ENCODE measurements around the gene SH3TC1.

Gene SH3TC1

DNA sequence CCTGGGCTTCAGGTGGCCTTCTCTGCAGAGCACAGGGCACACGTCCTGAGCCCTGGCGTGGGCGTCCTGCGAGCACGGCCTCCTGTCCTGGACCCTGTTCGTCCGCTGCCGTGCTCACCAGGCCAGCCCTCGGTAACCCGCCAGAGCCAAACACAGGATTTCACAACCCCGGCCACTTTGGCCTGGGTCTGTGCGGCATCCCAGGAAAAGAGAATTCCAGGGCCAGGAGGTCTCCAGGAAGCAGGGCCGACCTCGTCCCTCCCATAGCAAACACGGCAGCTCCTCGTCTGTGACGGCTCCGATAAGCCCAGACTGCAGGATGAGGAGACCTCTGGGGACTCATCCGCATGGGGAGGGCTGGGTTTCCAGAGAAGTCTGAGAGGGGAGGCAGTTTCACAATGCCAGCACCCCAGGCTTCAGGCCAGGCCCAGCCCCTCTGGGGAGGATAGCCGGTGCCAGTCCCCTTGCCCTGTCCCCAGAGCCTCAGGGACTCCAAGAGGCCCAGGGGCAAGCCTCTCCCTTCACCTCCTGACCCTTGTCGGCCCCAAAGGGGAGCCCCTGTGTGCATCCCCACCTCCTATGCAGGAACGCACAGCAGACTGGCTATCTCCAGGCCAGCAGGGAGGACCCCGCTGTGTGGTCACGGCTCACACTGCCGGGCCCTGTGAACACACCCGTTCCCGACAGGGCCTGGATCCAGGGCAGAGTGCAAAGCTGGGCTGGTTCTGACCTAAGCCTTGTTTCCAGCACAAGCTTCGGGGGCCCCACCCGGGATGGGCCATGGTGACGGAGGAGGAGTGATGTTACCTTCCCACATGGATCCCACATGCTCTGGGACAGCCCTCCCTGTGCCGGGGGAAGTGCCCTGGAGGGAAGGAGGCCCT is 48.2 kb downstream of the SH3TC1 start:
- DNase-seq = no peak

DNA sequence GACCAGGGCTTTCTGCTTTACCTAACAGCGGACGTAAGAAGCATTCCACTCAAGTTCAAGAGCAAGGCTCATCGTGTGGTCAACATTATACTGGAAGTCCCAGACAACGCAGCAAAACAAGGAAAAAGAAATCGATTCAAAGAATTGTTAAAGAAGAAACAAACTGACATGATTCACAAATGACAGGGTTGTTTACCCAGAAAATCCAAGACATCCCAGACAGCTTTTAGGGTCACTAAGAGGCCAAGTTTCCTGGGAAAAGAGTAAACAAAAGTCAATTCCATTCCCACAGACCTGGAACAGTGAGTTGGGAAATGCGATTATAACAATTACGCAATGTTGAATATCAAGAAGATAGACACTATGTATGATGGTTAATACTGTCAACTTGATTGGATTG is 49.0 kb downstream of the SH3TC1 start:
- no peak for DNase-seq

DNA sequence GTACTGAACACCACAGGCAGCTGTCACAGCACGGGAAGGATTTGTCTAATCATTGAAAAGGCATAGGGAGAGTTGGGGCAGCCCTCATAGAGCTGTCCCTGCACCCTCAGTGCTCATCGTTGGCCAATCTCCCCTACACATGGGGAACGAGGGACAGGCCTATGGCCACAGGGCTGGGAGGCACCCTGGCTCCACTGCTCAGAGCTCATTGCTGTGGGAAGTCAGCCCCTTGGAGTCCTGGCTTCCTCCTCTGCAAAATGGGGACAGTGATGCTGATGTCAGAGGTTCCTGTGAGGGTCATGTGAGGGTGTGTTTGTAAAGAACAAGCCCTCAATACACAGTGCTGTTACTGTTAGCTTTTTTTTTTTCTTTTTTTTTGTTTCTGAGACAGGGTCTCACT is 51.1 kb downstream of the SH3TC1 start:
- no peak for DNase-seq

DNA sequence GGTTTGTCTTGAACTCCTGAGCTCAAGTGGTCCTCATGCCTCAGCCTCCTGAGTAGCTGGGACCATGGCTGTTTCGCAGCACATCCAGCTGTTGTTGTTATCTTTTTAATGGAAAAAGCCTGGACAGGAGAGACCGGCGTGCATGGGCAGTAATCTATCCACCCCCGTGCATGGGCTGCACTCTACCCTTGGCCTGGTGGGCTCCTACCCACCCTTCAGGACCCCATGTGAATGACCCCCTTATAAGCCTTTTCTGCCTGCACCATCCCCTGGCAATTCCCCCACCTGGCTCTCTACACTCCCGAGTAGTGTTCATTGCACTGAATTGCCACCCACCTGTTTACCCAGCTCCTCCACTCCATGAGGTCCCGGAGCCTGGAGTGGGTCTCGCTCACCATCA is 51.5 kb downstream of the SH3TC1 start:
- DNase-seq = no peak

DNA sequence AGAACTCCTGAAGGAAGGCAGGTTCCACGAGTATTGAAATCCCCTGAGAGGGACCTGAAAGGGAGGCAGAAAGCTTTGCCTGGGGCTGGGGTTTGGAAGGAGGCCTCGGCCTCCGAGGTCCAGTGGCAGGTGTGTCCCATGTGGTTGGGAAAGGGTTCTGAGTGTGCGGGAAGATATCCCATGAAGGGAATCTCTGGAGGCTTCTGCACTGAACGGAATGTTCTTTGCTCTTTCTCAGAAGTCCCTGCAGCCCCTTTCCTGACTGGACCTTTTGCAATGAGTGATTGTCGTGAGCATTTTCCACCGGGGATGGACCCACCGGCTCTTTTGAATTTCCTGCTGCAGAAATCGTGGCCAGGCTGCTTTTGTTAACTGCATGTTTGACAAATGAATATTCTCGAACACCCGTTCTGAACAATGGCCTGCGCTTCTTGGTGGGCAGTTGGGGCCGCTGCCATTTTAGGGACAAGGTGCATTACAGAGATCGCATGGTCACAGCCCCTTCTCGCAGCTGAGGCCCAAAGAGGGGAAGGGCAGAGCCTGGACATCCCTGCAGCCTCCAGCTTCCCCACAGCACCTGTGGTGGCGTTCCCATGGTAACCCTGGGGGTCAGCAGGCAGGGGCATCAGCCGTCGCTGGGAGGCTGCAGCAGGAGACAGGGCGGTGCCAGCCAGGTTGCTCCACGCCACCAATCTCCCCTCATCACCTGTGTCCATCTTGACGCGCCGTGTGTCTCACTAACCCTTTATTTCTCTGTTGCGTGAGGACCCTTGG is 52.2 kb downstream of the SH3TC1 start:
- DNase-seq = no peak

DNA sequence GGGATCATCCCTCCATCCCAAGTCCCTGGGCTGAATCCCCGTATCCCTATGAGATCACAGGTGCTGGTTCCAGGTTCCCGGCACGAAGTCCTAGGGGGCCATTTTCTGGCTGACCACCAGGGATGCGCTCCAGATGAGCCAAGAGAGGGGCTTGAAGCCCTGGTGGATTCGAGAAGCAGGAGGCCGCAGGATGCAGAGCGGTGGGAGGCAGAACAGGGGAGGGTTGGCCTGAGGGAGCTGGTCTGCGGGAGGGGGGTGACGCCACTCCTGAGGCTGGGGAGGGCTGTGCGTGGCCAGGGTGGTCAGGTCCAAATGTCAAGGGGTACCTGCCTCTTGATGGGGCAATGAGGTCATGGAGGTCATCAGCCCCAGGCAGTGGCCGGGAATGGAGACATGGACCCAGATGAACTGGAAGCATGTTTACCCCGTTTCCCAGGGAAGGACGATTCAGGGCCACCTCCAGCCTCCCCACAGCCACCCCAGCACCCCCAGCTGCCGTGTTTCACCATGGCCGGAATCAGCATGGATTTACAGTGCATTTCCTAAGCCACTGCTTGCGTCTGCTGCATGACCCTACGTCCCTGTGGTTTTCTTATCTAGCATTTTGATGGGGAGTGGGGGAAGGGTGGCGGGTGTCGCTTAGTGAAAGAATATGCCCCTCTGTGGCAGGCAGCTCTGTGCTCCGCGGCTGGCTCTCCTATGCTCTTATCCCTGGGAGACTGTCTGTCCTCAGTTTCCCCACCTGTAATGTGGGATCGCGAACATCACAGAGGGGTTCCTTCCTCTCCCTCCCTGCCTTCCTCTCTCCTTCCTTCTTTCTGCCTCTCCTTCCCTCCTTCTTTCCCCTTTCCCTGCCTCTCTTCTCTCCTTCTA is 53.4 kb downstream of the SH3TC1 start:
- DNase-seq = no peak

DNA sequence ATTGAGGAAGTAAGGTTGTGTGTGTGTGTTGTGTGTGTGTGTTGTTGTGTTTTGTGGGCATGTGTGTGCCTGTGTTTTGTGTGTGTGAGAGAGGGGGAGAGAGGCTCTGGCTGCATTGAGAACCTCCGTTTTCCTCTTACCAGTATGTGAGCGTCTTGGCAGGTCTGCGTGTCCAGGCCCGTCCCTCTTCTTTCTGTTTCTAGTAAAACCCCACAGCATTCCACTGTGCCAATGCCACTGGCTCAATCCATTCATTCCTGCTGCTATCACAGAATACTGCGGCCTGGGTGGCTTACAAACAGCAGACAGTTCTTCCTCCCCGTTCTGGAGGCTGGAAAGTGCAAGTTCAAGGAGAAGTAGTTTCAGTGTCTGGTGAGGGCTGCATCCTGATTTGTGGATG is 55.0 kb downstream of the SH3TC1 start:
- no peak for DNase-seq

DNA sequence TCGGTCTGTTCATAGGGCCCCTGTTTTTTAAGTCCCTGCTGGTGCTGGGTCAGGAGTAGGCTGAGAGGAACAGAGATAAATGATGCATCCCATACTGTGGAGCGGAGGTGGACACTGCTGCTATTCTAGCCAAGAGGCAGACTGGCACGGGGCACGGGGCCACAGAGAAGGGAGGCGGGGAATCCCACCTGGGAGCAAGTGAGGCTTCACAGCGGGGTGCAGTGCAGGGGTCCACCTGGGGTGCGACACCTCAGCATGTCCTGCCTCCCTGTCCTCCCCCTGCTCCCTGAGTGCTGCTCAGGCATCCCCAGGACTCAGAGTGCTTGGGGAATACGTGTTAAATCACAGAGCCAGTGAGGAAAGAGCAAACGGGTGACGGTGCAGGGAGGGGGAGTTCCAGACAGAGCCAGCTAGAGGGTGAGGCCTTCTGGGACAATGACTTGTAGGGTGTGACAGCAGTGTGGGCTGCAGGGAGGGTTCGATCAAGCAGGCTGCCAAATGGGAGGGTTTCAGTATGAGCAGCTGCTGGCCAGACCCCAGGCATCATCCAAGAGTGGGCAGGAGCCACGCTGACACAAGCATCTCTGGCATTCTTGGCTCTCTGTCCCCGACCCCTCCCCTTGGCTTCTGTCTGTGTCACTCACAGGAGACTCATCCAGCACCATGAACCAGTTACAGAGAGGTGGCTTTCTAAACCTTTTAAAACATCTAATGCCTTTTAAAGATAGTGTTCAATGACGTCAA is 56.8 kb downstream of the SH3TC1 start:
- no peak for DNase-seq

DNA sequence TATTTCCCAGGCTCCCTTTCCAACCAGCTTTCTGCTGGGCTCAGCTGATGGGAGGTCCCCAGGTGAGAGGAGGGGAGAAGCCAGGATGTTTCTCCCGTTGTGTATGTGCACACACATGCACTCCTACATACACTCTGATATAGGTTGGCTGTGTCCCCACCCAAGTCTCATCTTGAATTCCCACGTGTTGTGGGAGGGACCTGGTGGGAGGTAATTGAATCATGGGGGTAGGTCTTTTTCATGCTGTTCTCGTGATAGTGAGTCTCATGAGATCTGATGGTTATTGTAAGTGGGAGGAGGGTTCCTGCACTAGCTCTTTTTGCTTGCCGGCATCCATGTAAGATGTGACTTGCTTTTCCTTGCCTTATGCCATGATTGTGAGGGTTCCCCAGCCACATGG is 58.8 kb downstream of the SH3TC1 start:
- DNase-seq = no peak

DNA sequence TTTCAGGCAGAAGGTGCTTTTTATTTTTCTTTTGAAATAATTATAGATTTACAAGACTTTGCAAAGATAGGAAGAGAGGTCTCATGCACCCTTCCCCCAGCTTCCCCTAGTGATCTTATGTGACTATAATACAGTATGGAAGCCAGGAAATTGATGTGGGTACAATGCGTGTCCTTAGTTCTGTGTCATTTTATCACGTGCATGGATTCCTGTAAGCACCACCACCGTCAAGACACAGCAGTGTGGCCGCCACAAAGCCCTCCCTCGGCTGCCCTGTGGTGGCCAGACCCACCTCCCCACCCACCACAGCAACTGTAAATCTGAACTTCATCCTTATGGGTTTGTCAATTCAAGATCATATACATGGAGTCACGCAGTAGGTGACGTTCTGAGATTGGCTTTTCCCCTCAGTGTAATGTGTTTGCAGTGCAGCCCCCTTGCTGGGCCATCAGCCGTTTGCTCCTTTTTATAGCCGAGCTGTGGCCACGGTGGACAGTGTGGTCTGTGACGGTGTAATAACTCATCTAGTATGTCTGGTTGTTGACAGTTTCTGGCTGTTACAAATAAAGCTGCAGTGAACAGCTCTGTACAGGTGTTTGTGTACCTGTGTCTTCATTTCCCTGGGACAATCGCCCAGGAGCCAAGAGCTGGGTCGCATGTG is 59.6 kb downstream of the SH3TC1 start:
- DNase-seq = no peak

DNA sequence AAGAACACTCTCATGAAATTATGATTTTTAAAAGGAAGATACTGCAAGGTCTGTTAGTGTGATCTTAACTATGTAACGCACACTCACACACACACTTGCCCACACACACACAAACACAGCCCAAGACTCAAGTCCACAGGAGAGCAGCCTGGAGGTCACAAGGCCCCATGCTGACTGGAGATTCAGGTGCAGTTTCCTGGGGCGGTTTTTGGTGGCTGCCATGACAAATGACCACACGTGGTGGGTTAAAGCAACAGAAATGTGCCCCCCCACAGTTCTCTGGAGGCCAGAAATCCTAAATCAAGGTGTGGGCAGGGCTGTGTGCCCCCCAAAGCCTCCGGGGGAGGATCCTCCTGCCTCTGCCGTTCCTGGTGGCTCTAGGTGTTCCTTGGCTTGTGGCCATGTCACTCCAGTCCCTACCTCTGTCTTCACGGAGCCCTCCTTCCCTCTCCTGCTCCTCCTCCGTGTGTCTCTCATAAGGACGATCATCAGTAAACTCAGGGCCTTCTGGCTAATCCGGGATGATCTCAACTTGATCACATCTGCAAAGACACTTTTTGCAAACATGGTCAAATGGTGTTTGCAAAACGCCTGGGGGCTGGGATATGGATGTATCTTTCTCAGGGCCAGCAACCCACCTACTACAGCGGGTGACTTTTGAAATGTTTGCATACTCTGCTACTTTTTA is 60.8 kb downstream of the SH3TC1 start:
- no peak for DNase-seq

DNA sequence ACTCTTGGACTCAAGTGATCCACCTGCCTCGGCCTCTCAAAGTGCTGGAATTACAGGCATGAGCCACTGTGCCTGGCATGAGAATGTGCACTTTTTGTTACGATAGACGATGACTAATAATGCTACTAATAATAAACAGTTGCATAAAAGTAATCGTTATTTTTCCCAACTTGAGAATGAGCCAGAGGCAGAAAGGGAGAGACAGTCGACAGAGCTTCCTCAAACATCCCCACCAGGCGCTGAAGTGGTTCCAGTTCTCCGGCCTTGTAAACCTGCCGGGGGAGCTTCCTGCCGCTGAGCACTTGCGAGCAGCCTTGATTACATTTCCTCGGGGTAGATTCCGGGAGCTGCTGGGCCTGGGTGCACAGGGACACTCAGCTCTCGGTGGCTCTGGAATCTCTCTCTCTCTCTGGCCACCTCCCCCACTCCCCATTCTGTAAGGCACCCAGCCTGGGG is 61.6 kb downstream of the SH3TC1 start:
- no peak for DNase-seq

DNA sequence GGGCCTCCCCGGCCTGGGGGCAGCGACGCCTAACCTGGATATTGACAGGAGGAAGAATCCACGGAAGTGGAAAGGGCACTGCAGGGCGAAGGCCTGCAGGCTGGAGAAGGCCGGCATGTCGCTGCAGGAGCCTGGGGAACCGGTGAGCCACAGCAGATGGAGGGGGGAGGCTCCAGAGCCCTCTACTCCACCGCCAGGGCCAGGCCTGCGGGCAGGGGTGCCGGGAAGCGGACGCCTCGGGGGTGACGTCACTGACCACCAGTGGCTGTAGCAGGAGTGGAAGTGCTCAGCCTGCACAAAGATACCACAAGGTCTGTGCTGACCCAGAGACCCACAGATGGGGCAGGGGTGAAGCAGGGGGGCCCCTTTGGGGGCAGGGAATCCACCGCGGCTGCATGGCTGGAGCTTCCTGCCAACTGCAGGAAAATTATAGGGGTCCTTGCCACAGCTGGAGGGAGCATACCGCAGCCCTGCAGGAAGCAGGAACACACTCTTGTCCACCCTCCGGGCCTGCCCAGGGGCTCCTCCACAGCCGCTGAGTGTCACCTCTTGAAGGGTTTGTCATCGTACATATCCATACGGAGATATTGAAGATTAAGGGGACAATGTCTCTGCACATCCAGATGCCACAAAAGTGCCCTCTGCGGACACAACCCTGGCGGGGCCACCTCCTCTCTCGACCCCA is 62.9 kb downstream of the SH3TC1 start:
- peak; percentile 23 for DNase-seq

DNA sequence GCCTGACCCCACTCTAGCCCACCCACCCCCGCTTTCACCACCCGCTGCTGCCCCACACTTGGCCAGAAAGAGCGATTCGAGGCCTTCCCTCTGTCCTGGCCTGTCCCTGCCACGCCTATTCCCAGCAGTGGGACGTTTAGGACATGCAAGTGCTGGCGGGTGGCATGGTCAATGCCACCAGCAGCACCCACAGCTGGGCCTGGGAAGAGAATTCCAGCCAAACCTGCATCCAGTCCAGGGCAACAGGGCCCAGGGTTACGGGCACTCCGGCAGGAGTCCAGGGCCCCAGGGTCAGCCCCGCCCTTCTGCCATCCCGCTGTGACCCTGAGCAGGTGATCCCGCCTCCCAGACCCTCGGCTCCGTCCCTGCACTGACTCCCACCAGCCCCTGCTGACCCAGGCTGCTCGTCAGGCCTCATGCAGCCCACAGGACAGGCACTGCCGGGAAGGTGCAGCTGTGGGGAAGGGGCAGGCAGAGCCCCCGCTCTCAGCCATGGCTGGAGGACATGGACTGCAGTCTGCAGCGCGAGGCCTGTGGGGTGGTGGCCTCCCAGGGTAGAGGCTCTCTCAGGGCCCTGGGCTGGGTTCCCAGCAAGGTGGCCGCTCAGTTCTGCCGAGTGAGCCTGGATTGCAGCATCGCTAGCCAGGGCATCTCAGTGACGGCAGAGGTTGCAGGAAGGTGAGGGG is 63.7 kb downstream of the SH3TC1 start:
- DNase-seq = no peak

DNA sequence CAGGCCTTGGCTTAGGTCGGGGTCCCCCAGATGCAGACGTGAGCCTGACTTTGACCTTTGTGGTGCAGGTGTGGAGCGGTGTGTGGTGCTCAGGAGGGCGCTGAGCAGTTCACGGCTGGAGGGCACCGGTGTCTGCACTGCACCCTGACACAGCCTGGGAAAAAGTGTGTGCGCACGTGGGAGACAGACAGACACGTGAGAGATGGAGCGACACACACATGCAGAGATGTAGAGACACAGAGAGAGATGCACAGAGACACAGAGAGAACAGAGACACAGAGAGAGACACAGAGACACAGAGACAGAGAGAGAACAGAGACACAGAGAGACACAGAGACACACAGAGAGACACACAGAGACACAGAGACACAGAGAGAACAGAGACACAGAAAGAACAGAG is 64.3 kb downstream of the SH3TC1 start:
- DNase-seq = no peak

DNA sequence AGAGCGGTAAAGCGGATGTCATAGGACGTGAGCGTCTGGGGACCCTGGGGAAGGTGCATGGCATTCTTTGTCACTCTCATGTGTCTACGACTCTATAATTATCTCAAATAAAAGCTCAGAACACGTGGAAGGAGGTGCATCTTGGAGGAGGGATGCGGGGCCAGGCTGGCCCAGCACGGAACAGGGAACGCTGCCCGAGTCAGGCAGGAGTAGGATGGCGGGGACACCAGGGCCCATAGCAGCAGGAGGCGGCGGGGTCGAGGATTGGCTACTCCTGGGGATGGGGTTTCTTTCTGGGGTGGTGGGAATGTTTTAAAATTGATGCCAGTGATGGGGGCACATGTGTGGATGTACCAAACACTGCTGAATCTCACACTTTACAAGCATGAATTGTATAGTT is 65.0 kb downstream of the SH3TC1 start:
- DNase-seq = no peak

DNA sequence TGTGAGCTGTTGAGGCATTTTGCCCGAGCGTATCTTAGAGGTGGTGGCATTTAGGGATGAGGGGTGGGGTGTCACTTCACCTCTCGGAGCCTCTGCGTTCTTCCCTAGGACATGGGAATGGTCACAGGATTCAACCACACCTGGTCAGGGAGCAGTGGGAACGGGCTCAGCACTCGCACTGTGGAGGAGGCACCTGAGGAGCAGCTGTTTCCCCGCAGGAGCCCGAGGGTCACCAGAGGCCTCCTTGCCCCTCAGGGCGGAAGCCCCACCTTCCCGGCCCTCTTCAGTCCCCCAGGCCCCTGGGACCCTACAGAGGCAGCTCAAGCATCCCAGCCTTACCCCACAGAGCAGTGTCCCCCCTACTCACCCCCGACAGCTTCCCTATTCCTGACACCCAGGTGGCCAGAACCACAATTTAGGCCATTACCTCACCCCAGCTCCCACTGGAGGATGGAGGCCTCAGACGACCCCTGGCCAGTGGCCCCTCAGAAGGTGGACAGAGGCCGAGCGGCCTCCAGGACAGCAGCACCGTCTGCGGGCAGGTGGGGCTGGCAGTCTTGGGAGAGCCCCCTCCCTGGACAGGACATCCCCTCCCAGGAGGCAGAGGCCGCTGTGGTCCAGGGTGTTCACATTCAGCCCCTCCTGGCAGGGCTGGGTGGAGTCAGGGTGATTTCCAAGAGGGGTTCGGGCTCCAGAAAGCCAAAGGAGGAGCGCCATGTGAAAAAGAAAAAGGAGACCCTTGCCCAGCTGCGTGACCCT is 66.3 kb downstream of the SH3TC1 start:
- DNase-seq = no peak

DNA sequence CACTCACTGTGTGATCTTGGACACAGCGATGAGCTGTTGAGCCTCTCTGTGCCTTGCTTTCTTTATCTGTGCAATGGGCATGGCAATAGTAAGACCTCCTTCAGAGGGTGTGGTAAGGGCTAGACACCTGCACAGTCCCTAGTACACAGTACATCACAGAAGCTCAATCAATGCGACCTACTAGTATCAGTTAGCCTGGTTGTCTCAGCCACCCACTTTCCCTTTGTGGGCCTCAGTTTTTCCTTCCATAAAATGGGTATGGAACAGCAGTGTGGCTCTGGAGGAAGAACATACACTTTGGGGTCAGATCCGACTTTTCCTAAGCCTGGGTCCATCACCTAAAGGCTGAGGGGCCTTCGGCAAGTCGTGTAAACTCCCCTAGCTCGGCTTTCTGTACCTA is 67.0 kb downstream of the SH3TC1 start:
- no peak for DNase-seq

DNA sequence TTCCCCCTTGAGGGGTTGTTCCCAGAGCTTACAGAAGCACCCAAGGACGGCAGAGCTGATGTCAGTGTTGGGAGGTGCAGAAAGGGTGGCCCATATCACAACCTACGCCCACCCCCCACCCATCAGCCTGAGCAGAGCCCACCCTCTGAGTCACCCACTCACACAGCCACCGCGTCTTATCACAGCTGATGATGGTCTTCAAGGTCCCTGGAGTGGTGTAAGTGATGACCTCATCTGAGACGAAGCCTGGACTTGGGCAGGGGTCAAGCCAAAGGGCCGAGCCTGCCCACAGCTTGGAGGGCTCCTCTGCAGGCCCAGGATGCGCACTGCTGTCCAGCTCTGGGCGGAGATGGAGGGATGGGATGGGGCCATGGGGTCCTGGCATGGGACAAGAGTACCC is 67.4 kb downstream of the SH3TC1 start:
- DNase-seq = no peak
